HG03354 (cell line): Measurements from ENCODE around the gene CSPG4.

Experiments
- ATAC-seq: cut with Tn5 transposase; IDR thresholded peaks from one replicate; pipeline ENCODE4 v1.9.1; 2021; ENCODE audit warnings: mild to moderate bottlenecking; ENCODE audit not compliant: unreplicated experiment, poor library complexity, severe bottlenecking

The CSPG4 gene

DNA sequence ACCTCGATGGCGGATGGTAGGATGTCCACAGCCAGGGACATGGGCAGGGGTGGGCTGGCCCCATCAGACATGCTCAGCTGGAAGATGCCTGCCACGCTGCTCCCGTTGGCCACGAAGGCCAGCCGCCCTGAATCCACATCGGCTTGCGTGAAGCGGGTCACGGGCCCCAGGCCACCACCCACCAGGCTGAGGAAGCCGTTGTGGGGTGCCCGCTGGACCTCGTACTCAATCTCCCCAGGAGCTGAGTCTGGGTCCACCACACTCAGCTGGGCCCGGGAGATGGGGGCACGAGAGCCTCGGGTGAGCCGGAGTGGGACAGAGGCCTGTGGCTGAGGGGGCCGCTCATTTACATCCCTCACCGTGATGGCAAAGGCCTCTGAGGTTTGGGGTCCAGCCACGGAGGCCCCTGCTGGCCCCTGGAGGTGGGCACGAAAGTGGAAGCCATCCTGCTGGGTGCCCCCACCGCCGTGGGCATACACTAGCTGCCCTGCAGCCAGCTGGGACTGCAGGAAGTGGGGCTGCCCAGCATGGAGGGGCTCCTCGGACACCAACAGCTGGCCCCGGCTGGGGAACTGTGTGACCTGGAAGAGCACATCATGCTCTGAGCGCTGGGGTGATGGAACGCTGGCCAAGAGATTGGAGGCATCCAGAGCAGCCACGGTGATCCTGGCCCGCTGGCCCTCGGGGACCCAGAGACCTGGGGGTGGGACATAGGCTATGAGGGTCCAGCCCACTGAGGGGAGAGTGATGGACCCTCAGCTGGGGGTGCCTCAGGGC, 35.8 kb downstream of the CSPG4 start:
- ATAC-seq, result no peak

DNA sequence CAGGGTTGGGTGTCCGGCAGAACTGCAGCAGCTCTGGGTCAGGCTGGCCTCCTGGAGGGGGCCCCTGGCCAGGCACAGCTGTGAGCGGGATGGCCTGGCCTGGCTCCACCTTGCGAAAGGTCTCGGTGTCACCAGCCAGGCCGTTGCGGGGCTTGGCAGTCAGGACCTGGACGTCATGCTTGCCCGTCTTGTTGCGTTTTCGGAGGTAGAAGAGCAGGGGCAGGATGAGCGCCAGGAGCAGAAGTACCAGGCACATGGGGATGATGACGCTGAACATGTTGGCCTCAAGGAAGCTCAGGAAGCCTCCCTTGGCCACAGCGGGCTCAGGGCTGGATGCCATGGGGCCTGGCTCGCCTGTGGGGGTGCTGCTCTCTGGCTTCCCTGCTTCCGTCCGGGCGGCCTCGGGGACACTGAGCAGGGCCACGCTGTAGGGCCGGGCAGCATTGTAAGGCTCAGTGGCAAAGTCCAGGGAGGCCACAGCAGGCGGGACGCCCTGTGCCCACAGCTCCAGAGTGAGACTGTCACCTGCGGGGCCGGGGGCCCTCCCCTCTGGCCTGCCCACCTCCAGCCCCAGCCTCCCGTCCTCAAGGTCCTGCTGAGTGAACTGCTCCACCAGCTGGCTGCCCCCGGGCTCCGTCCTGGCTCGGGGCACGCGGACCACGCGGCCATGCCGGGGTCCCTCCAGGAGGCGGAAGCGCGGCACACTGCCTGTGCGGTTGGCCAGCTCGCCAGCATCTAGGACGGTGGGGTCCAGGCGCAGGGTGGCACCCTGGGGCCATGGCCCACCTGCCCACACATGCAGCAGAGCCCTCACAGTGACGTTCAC, 36.9 kb downstream of the CSPG4 start:
- ATAC-seq, result no peak

DNA sequence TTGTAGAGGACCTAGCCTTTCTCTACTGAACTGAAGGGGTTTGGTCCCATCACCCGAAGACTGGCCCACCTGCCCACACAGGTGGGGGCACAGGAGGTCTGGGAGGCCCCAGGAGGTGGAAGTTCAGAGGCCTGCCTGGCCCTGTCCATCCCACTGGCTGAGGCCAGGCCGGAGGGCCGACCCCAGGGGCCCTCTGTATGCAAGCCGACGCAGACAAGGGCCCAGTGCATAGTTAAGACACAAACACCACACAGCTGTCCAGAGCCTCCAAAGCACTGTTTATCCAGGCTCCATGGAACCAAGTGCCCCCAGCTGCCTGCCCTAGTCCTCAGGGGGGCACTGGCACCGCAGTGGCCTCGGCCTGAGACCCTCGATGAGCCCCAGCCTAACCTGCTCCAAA, 38.3 kb downstream of the CSPG4 start:
- ATAC-seq, result no peak

DNA sequence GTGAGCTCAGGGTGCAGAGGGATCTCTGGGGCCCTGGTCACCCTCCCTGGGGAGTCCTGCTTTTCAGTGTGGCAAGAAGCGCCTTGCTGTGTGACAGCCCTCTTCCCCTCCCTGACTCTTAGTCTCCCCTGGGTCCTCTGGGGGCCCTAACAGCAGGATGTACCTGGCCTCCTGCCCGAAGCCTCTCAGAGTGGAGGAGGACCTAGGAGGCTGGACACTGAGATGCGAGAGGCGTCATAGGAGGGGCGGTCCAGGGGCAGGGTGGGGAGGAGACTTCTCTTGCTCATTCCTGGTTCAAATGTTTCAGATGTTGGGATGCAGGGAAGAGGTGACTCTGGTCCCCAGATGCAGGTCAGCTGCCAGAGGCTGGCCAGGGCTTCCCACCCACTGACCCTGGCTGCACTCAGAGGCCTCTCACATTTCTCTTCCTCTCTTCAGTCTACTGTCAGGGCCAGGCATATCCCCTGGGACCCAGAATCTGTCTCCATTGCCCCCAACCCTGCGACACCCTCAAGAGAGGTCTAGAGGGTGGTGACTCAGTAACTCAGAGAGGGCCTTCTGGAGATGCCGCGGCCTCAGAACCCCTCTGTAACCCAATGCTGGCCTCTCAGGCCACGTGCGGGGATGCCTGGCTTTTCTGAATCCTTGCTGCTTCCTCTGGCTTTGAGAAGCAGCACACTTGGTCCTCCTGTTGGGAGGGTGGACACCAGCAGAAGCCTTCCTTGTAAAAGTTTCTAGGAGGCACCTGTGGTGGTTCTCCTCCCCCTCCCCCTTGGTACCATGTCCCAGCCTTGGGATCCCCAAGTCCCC, 39.0 kb downstream of the CSPG4 start:
- no peak for ATAC-seq

DNA sequence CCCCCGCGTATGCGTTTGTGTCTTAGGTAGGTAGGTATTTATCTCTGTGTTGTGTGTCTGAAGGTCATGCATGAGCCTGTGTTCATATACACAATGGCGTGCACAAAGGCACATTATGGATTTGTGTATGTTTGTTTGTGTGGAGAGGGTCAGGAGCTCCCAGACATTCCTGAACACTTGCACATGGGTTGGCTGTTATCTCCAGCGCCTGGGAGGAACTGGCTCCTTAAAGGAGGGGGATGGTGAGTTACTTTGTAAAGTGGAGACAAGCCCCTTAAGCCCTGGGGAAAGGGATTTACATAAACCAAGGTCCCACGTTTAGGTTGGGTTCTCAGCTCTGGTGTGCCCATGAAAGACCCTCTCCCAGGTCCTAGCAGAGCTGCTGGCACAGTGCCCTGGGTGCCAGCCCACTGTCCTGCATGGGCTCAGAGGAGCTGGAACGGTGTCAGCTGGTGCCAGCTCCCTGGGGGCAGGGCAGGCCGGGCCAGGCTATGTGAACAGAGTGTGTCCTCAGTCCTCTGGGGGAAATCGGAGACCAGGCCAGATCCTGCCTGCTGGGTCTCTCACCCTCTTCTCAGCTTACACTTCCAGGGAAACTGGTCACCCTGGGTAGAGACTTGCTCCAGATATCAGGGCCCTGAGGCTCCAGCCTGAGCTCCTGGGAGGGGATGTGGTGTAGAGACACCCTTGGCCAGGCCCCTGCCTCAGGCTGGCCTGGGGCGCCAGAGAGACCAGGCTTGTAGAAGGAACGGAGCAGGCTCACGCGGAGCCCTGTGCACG, 39.8 kb downstream of the CSPG4 start:
- no peak for ATAC-seq

DNA sequence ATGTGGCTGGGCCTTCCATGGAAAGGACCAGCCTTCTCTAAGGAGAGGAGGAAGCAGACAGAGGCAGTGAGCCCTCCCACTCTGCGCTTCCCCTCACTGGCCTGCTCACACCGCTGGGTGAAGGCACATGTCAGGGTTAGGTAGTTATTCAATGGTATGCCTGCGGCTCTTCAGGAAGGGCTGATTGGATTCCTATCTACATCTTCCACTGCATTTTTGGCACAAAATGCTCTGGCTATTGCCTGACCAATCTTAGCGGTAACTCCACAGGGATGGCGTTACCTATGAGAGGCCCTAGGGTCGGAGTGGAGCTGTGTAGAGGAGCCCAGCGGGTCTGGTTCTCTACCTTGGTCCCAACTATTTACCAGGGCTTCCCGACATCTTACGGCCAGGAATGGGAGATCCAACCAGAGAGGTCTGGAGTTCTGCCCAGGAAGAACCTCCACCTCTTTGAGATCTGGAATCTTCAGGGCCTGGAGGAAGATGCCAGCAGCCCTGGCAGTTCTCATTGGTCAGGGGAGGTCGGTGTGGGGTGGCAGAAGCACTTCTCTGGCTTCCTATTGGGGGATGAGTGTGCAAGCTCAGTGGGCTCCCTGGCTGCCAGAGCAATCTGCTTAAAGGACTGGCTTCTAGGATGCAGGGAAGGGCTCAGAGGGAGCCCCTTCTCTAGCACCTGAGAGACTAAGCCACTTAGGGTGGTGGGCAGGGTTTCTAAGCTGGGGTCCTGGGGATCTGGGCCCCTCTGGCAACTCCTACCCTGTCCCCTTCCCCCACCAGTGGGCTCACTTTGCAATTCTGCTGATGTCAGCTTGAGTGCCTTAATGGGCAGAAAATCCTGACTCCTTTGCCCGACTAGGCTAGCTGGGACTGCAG, 40.7 kb downstream of the CSPG4 start:
- ATAC-seq, result no peak

DNA sequence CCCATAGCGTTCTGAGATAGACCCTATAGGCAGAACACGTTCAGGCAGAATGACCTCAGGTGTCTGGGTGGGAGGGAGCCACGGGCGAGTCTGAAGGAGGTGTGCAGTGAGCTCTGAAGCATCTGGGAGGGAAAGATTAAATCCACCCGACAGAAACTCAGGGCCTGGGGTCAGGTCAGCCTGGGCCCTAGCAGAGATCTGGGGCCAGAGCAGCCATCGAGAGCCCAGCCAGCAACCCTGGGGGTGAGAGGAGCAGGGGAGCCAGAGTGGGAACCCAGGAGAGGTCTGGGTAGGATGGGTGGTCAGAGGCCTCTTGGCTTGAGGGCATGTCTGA, 42.8 kb downstream of the CSPG4 start:
- ATAC-seq, result no peak

DNA sequence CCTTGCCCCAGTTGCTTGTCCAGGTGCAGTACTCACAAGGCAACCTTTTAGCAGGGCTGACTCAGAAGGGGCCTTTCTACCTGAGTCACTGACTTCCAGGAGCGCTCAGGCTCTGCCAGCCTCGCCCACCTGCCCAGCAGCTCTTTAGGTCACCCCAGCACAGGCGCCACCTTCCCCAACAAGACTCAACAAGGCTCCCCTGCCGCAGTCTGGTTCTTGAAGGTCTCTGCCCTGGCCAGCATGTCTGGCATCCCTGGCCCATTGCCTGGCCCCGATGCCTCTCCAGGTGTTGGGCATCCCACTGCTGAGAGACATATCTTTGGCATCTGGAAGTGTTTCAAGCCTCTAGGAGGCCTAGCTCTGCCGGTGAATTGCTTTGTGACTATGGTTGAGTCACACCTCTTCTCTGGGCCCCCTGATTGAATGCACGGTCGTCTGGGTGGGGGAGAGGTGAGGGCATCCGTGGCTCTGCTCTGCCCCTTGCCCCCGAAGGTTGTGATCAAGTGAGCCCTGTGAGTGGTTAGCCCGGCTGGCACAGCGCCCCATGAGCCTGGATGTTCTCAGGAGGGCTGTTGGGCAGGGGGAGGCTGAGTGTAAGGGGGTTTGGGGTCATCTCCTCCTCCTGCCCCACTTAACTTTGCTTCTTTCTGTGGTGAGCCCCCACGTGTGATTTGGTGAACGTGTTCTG, 43.3 kb downstream of the CSPG4 start:
- no peak for ATAC-seq

DNA sequence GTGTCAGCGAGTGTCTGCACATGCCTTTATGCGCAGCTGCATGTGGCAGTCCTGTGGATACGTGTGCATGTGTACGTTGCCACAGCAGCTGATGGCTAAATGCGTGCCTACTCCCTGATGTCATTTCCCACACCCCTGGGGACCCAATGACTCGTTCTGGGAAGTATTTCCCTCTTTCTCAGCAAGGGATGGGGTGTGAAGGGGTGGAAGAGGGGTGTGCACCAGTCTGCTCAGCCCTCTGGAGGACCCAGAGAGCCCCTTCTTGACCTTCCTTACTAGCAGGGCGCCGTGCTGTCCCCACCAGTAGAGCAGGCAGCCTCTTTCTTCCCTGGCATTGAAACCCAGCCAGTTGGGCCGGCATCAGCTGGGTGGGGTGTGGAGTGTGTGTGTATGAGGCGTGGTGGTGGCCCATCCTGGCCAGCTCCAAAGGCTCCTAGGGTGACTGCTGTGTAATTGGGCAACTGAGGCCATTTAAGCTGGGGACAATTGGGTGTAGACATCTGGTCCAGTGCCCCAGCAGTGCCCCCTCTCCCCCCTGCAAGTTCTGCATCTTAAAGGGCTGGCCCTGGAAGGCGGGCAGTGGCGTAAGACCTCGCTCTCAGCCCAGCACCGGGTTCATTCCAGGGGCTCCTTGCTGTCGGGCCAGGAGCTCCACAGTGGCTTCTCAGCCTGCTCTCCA, 45.7 kb downstream of the CSPG4 start:
- ATAC-seq, result no peak

DNA sequence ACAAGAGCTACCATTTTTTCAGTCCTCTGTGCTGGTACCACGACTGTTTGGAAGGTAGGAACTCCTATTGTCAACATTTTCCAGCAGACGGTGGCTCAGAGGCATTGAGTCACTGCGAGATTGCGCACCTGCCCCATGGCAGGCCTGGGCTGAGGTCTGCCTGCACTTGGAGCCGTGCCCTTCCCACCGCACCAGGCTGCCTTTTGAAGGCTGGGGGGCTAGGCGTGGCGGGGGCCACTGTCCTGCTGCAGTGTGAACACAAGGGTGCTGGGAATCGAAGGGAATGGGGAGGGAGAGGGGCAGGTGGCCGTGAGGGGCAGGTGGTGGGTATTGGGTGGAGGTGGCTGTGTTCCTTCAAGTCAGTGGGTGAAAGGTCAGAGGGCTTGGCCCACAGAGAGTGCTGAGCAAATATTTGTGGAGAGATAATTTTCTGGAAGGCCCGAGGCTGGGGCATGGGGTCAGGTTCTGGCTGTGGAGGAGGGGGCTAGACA, 48.7 kb downstream of the CSPG4 start:
- ATAC-seq, result no peak

DNA sequence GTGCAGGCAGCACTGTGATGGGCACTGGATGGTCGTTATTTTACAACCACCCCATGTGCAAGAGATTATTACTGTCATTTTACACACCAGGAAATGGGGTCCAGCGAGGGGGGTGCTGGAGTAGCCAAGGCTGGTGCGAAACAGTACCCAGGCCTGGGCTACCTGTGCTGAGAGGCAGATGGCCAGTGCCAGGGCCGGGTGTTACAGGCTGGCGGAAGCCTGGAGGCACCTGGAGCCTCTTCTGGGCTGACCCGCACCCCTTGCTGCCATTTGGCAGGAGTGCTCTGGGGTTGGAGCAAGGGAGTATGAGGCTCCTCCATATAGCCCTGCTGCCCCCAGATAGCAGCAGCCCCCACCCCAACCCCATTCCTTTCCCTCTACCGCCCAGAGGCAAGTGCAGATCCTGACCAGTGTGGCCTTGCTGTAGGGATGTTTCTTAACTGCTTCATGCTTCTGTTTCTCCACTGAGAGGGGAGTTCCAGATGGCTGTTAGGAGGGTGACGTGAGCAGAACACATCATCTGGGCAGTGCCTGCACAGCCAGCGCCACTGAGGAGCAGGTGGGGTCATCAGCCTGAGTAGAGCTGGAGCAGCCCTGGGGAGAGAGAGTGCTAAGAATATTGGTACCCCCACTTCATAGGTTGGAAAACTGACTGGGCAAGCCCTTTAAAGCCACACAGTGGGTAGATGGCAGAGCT, 49.7 kb downstream of the CSPG4 start:
- no peak for ATAC-seq

DNA sequence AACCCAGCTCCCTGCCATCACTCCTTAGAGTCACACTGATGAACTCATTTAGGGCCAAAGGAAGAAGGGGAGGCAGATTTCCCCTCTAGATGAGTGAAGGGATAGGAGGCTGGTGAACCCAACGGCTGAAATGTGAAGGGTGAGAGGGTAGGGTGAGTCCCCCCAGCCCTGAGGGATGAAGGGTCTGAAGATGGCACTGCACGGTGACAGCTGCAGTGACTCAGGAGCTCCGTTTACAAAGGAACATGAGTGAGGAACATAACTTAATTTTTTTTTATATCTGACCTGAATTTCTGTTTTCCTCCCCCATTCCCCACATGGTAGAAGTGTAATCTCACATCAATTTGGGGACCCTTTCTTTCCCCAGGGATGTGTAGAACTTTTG, 50.9 kb downstream of the CSPG4 start:
- no peak for ATAC-seq

DNA sequence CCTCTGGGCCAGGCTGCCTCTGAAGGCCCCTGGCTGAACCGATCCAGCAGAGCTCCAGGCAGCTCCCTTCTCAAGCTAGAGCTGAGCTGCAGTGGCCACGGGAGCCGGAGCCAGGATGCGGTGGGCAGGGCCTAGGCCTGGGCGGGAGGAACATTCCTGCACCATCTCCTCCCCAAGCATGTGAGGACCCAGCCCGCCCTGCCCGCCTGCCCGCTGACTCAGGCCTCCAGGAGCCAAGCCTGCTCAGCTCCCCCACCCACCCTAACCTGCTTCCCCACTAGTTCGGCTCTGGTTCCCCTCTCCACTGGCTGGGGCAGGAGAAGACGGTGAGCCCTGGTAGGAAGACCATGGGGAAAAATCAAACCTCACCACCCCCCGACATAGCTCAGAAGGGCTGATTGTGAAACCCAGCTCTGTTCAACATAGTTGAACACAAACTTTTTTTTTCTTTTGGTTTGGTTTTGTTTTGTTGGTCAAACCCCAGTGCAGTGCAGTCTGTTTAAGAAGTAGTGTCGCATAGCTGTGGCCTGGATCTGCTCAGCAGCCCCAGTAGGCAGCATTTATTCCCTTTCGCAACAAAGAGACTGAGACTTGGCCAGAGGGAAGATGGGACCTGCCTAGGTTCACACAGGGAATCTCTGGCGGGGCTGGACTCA, 51.4 kb downstream of the CSPG4 start:
- no peak for ATAC-seq

DNA sequence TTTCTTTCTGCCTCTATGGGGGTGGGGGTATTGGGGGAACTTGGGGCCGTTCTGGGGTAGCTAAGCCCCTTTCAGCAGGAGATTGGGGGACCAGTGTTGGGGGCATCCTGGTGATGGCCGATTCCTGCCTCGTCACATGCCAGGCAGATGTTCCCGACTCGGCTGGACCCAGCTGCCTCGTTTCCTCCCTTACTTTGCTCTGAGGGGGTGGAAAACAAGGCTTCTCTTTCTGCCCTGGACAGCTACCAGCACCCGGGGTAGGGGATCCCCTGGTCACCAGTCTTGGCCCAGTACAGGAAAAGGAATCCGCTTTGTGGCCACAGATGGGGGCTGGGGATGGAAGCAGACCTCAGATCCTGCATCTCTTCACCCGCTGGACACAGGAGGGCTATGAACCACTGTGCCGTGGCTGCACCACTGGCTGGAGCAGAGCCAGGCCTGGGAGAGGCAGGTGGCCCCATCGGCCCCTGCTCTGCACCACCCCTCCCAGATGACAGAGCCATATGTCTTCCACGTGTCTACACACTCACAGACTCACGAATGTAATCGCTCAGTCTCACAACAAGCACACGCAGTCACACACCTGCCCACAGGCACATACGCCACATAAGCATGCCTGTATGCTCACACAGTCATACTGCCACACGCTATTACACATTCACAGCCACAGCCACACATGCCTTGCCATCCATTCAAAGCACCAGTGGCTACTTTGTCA, 52.6 kb downstream of the CSPG4 start:
- no peak for ATAC-seq

DNA sequence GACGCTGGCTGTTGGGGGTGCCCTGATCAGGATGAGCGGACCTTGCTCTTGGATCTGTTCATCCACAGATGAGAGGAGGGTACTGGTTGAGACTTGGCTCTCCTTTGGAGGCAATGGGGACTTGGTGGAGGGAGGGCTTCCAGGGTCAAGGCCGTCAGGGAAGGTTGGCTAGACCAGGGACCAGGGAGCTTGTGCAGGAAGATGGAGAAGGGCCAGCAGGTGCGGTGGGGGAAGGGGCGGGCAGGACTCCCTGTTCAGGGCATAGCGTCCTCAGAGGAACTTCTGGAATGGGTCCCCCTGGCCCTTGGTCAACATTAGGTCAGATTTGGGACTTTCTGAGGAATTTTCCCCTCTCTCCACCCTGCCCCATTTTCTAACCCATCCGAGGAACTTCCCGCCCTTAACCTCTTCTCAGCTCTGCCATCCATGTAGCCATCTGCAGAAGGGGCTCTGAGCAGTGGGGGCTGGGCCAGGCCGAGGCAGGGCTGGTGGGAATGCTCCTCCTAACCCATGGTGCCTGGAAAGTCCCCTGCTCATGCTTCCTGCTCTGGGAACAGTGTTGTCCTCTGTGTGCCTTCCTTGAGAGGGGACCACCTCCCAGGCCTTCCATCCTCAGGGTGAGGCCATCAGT, 53.4 kb downstream of the CSPG4 start:
- no peak for ATAC-seq

DNA sequence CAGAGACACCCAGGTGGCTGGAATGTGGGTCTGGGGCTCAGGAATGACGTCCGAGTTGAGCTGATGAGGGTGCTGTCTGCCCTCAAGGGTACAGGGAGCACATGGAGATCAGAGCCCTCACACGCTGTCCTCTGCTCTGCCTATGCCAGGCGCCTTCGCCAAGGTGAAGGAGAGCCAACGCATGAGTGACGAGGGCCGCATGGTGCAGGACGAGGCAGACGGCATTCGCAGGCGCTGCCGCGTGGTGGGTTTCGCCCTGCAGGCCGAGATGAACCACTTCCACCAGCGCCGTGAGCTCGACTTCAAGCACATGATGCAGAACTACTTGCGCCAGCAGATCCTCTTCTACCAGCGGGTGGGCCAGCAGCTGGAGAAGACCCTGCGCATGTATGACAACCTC, 55.8 kb downstream of the CSPG4 start:
- no peak for ATAC-seq
